Suppressor macrophage (primary cell): ENCODE measurements around the gene MPHOSPH9.
"Not testable (repeated sequence)": the region's sequence is repeated elsewhere in the genome, so short reads cannot be mapped to it uniquely, and the experiment has no call there.

Experiments used
- DNase-seq, 4 experiments: peaks; one replicate each; pipeline ENCODE4 v3.0.0-alpha.2; 2020 to 2022

Gene MPHOSPH9

DNA sequence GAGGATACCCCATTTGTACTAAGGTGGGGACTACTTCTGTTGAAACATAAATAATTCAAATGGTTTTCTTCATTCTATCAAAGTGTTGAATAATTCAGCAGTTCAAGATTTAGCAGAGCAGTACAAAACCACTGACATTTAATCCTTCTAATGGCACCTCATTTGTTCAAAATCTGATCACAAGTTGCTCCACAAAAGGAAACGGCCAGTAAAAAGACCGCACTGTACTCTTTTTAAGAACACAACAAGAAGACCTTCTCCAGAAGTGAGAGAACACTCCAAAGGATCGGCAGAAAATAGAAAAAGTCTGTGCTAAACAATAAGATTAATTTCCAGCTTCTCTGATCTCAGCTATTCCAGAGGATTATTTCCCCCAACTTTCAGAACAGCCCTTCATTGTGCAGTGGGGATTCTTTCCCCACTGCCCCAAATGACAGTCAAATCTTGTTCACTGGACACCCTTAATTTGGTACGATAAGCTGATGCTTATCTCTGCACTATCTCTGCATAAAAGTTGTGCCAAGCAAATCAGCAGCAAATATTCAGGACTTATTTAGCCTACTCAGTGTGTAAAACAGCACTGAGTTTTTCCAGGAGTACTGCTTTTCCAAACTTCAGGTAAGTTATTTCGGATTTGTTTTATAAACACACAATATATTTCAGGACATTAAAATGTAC lies 5.2 kb downstream of the MPHOSPH9 start:
- DNase-seq = no peak

DNA sequence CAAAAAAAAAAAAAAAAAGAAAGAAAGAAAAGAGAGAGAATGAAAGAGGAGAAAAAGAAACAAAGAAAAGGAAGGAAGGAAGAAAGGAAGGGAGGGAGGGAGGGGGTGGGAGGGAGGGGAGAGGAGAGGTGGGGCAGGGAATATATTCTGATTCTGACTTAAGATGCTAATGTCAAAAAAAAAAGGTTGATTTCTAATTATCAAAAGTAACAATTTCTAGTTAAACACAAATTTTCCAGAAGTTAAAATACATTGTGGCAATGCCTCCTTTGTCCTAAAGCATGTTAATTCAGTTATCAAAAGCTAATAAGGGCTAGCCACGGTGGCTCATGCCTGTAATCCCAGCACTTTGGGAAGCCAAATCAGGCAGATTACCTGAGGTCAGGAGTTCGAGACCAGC lies 7.5 kb downstream of the MPHOSPH9 start:
- DNase-seq = no peak

GRCh38 chr12:123223241-123223668 lies 9.7 kb downstream of the MPHOSPH9 start:
- DNase-seq = no peak

DNA sequence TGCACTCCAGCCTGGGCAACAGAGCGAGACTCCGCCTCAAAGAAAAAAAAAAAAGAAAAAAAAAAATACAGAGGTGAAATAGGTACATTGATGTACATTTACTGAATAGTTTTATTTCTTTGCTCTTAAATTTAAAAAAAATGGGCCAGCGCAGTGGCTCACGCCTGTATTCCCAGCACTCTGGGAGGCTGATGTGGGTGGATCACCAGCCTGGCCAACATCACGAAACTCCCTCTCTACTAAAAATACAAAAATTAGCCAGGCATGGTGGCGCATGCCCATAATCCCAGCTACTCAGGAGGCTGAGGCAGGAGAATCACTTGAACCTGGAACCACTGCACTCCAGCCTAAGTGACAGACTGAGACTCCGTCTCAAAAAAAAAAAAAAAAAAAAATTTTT lies 25.1 kb downstream of the MPHOSPH9 start:
- DNase-seq = not testable (repeated sequence)

DNA sequence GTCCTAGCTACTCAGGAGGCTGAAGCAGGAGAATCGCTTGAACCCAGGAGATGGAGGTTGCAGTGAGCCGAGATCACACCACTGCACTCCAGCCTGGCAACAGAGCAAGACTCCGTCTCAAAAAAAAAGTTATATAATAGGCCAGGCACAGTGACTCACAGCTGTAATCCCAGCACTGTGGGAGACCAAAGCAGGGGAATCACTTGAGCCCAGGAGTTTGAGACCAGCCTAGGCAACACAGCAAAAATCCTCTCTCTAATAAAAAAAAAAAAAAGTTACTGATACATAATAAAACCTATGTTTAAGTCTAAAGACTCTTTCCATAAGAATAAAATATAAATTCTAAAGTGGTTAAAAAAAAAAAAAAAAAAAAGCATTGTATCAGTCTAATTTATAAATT lies 26.1 kb downstream of the MPHOSPH9 start:
- not testable (repeated sequence) for DNase-seq

GRCh38 chr12:123200414-123200813 lies 32.5 kb downstream of the MPHOSPH9 start:
- no peak for DNase-seq

GRCh38 chr12:123199936-123200335 lies 33.0 kb downstream of the MPHOSPH9 start:
- DNase-seq = no peak

GRCh38 chr12:123187637-123188036 lies 45.3 kb downstream of the MPHOSPH9 start:
- no peak for DNase-seq

DNA sequence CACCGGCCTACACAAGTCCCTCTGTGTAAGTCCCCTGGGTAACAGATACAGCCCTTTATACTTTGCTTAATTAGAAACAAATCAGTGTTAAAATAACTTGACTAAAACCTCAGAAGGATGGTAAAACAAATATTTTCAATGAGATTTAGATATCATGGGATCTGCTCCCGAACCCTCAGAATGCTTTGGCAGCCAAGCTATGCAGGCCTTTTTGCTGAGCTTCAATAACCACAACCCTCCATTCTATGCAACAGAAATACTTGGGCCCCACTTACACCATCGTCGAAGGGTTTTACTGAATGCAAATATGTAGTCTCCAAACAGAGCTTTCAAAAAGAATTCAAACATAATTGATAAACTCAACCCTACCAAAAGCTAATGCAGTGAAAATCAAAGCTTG lies 52.8 kb downstream of the MPHOSPH9 start:
- no peak for DNase-seq

- DNase-seq = no peak
These were observed 61.0 kb downstream of the MPHOSPH9 start for GRCh38 chr12:123171967-123172366.

- DNase-seq = no peak
These were observed 65.6 kb downstream of the MPHOSPH9 start for GRCh38 chr12:123167329-123167728.

DNA sequence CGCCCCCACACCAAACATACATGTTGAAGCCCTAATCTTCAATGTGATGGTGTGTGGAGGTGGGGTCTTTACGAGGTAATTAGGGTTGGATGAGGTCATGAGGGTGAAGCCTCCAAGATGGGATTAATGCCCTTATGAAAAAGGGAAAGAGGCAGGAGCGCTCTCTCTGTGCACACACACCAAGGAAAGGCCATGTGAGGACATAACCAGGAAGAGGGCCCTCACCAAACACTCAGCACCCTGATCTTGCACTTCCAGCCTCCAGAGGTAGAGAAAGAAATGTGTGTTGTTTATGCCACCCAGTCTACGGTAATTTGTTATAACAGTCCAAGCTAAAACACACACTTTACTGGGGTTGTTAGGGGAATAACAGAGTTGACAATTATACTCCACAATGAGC lies 67.4 kb downstream of the MPHOSPH9 start:
- no peak for DNase-seq

- no peak for DNase-seq
These were observed 68.2 kb downstream of the MPHOSPH9 start for GRCh38 chr12:123164710-123165261.

DNA sequence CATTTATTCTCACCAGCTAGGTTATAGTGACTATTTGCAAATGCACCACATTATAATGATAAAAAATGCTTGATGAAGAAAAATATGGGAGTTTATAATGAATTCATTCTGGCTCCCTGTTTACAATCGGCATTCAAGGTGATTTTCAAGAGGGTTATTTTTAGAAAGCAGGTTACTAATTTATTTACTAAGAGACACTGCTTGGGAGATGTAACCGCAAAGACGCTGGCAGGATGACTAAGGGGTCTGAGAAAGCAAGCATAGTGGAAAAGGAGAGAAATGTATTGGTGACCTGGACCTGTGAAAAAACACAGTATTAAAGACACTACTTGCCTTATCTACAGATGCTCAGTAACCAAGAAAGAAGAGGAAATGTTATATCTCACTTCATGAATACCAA lies 68.7 kb downstream of the MPHOSPH9 start:
- no peak for DNase-seq

DNA sequence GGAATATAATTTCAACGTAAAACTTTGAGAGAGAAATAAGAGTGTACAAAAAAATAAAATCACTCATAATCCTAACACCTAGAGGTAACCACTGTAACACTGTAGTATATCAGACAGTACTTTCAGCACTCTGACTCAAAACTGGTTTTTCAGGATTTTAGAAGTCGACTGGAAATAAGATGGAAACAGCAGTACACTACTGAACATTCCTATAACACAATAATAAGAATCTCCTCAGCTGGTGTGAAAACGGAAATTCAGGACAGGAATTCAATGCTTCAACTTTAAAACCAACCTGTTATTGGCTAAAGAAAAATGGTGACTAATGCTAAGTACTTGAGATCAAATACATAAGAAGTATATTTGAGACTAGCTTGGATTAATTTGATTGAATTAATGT lies 69.7 kb downstream of the MPHOSPH9 start:
- no peak for DNase-seq

GRCh38 chr12:123160801-123161487 lies 72.0 kb downstream of the MPHOSPH9 start:
- no peak for DNase-seq

GRCh38 chr12:123153906-123154305 lies 79.0 kb downstream of the MPHOSPH9 start:
- no peak for DNase-seq

- DNase-seq = no peak
These were observed 80.1 kb downstream of the MPHOSPH9 start for GRCh38 chr12:123152833-123153232.

GRCh38 chr12:123151457-123152454 lies 81.2 kb downstream of the MPHOSPH9 start:
- peak in 1 of 4 experiments; percentile 10 for DNase-seq

- DNase-seq = peak; percentile 78 to 93 (median 86)
These were observed 82.0 kb downstream of the MPHOSPH9 start, which contains the start of gene PITPNM2 for GRCh38 chr12:123150744-123151456. TSS of gene PITPNM2 (minus strand) at chr12:123151090. CDS start at chr12:123034590, 116,500 bp downstream.

DNA sequence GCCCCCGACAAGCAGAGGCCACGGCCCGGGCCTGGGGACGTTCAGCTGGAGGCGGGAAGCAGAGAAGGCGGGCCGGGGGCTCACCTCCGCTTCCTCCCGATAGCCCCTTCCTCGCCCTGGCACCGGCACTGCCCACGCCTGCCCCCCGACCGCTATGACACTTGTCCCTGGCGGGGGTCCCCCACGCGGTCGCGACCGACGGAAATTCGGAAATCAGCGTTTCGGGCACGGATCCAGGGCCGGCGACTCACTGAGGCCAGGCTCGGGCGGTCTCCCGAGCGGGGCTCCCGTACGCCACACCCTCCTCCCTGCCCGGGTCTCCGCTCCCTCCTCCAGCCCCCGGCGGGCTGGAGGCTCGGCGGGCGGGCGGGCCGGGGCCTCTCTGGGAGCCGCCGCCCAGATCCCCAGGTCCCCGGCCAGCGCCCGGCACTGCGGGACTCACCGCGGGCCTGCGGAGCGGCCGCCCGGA lies 82.6 kb downstream of the MPHOSPH9 start:
- DNase-seq = peak in 2 of 4 experiments; percentile 7 to 8
